IMR-90 (cell line): Measurements from ENCODE around the gene DNMT3A. TPM values are rescaled to one million over a fixed set of nuclear protein-coding genes. Genes with fewer than 3 reads are reported as not detected.

ENCODE experiments used
- ATAC-seq: fragments of 200-7000 bp; cut with Tn5 transposase; 2 replicates; pipeline ENCODE4 v1.9.1; 2020; ENCODE audit warnings: low read depth, mild to moderate bottlenecking, moderate library complexity
- BruUV-seq: library from RNA; stranded (reverse); fragments of 400-500 nt; replicated peaks from 2 replicates; lab custom pipeline; 2021; lab: Mats Ljungman, UMichigan
- CTCF ChIA-PET: fragments of 300-600 bp; formaldehyde crosslinking; extraction: SDS; loops from one replicate; lab custom pipeline; 2021; ENCODE audit warnings: antibody characterized with exemption; lab: Yijun Ruan, JAX
- POLR2A ChIA-PET: fragments of 300-600 bp; sonication (Branson Sonifier 250); formaldehyde crosslinking; loops from one replicate; lab custom pipeline; 2022; ENCODE audit warnings: antibody characterized with exemption; ENCODE audit not compliant: unreplicated experiment; lab: Charles Lee
- DNase-seq: peaks from one replicate; pipeline ENCODE4 v3.0.0; 2013
- H2AFZ ChIP-seq: replicated peaks from 2 replicates; pipeline ENCODE3; 2013; ENCODE audit warnings: low read length, mild to moderate bottlenecking; ENCODE audit not compliant: poor library complexity
- H2AK5ac ChIP-seq: 2 replicates; pipeline ENCODE4 v1.6.1; 2013; ENCODE audit warnings: low read depth, low read length, inconsistent platforms
- H2AK9ac ChIP-seq: replicated peaks from 2 replicates; pipeline ENCODE3; 2013; ENCODE audit warnings: mild to moderate bottlenecking, low read depth, low read length, moderate library complexity; ENCODE audit not compliant: poor library complexity
- H2BK120ac ChIP-seq: 2 replicates; pipeline ENCODE4 v1.6.1; 2013; ENCODE audit warnings: low read depth, low read length, inconsistent platforms
- H2BK15ac ChIP-seq: 3 replicates; pipeline ENCODE4 v1.6.1; 2013; ENCODE audit warnings: low read depth, low read length, inconsistent platforms
- H2BK20ac ChIP-seq: 2 replicates; pipeline ENCODE4 v1.6.1; 2013; ENCODE audit warnings: low read depth, mild to moderate bottlenecking, inconsistent platforms, low read length, moderate library complexity
- H2BK5ac ChIP-seq: 2 replicates; pipeline ENCODE4 v1.6.1; 2013; ENCODE audit warnings: mild to moderate bottlenecking, low read depth, low read length, inconsistent platforms; ENCODE audit not compliant: poor library complexity, severe bottlenecking
- H3K14ac ChIP-seq: replicated peaks from 2 replicates; pipeline ENCODE4 v1.6.1; 2013; ENCODE audit warnings: low read depth, low read length, inconsistent platforms
- H3K18ac ChIP-seq: 2 replicates; pipeline ENCODE4 v1.6.1; 2013; ENCODE audit warnings: low read depth, low read length, control low read depth
- H3K23ac ChIP-seq: 2 replicates; pipeline ENCODE4 v1.6.1; 2013; ENCODE audit warnings: low read depth, low read length, inconsistent platforms
- H3K27ac ChIP-seq: 2 replicates; pipeline ENCODE4 v1.5.1; 2013; ENCODE audit warnings: mild to moderate bottlenecking, control low read depth, low read length; ENCODE audit not compliant: insufficient read depth
- H3K27me3 ChIP-seq: 2 replicates; pipeline ENCODE4 v1.6.1; 2013; ENCODE audit warnings: low read length; ENCODE audit not compliant: control insufficient read depth, insufficient read depth
- H3K36me3 ChIP-seq: 2 replicates; pipeline ENCODE4 v1.6.1; 2013; ENCODE audit warnings: low read length, mixed read lengths; ENCODE audit not compliant: control insufficient read depth, insufficient read depth
- H3K4ac ChIP-seq: 2 replicates; pipeline ENCODE4 v1.6.1; 2013; ENCODE audit warnings: low read depth, low read length, inconsistent platforms
- H3K4me1 ChIP-seq: 2 replicates; pipeline ENCODE4 v1.6.1; 2013; ENCODE audit warnings: low read length, mixed read lengths; ENCODE audit not compliant: control insufficient read depth, insufficient read depth
- H3K4me2 ChIP-seq: 2 replicates; pipeline ENCODE4 v1.6.1; 2013; ENCODE audit warnings: low read depth, mild to moderate bottlenecking, control low read depth, low read length, moderate library complexity
- H3K4me3 ChIP-seq: 2 replicates; pipeline ENCODE4 v1.5.1; 2013; ENCODE audit warnings: low read depth, mild to moderate bottlenecking, control low read depth, low read length, moderate library complexity; ENCODE audit not compliant: insufficient read depth
- H3K56ac ChIP-seq: 2 replicates; pipeline ENCODE4 v1.6.1; 2013; ENCODE audit warnings: low read length, inconsistent platforms; ENCODE audit not compliant: insufficient read depth; ENCODE audit errors: extremely low read depth
- H3K79me1 ChIP-seq, 2 experiments: 2 replicates each; pipeline ENCODE4 v1.6.1; 2013; ENCODE audit warnings: low read length in 2 of 2, inconsistent platforms in 1 of 2, low read depth in 1 of 2
- H3K9ac ChIP-seq: 2 replicates; pipeline ENCODE4 v1.6.1; 2013; ENCODE audit warnings: low read depth, low read length, control low read depth
- H3K9me1 ChIP-seq: 2 replicates; pipeline ENCODE4 v1.6.1; 2013; ENCODE audit warnings: low read length, inconsistent platforms; ENCODE audit not compliant: insufficient read depth
- H3K9me3 ChIP-seq: 2 replicates; pipeline ENCODE4 v1.6.1; 2013; ENCODE audit warnings: low read length; ENCODE audit not compliant: control insufficient read depth, insufficient read depth
- H4K20me1 ChIP-seq: 2 replicates; pipeline ENCODE4 v1.6.1; 2013; ENCODE audit warnings: low read length, inconsistent platforms; ENCODE audit not compliant: insufficient read depth
- H4K5ac ChIP-seq: 2 replicates; pipeline ENCODE4 v1.6.1; 2013; ENCODE audit warnings: mild to moderate bottlenecking, low read depth, low read length, control low read depth
- H4K8ac ChIP-seq, 2 experiments: 2 replicates each; pipeline ENCODE4 v1.6.1; 2013; ENCODE audit warnings: low read depth in 2 of 2, low read length in 2 of 2, control low read depth in 1 of 2, inconsistent platforms in 1 of 2
- H4K91ac ChIP-seq: 2 replicates; pipeline ENCODE4 v1.6.1; 2013; ENCODE audit warnings: low read depth, low read length, inconsistent platforms; ENCODE audit not compliant: insufficient read depth
- CEBPB ChIP-seq: IDR thresholded peaks from 2 replicates; pipeline ENCODE4 v1.6.1; 2012; ENCODE audit warnings: low read depth, low read length, improper control_type of control experiment
- CHD1 ChIP-seq: IDR thresholded peaks from 2 replicates; pipeline ENCODE4 v1.6.1; 2012; ENCODE audit warnings: low read depth, low read length, improper control_type of control experiment
- CTCF ChIP-seq: conservative IDR thresholded peaks from 2 replicates; pipeline ENCODE4 v1.5.1; 2012; ENCODE audit warnings: mild to moderate bottlenecking, low read depth, low read length, improper control_type of control experiment
- FOS ChIP-seq: fragments of 150-350 bp; IDR thresholded peaks from 2 replicates; pipeline ENCODE4 v1.6.1; 2016; ENCODE audit warnings: low read depth, low read length
- NFE2L2 ChIP-seq: fragments of 150-350 bp; IDR thresholded peaks from 2 replicates; pipeline ENCODE4 v1.6.1; 2016; ENCODE audit warnings: low read depth, mild to moderate bottlenecking, low read length
- RFX5 ChIP-seq: IDR thresholded peaks from 2 replicates; pipeline ENCODE4 v1.8.0; 2012; ENCODE audit warnings: low read depth, mild to moderate bottlenecking, low read length, moderate library complexity
- WGBS, 2 experiments: methylation state at CpG; one replicate each; pipeline versions ENCODE4 v1.1.5 to v1.1.7; 2013; ENCODE audit warnings: missing lambda C conversion rate in 2 of 2; ENCODE audit not compliant: insufficient read length in 1 of 2; ENCODE audit errors: extremely low coverage in 2 of 2; 5-methylcytosine and 5-hydroxymethylcytosine counted together
- dilution Hi-C: fragments of 300-500 bp; cut with HindIII; formaldehyde crosslinking; loops from one replicate; pipeline ENCODE4 v1.14.3; 2018; ENCODE audit warnings: low sequenced_read_pairs; ENCODE audit not compliant: unreplicated experiment
- in situ Hi-C: fragments of 300-500 bp; cut with MboI; formaldehyde crosslinking; loops from 3 replicates; pipeline ENCODE4 v1.14.3; 2019; ENCODE audit warnings: low sequenced_read_pairs, inconsistent platforms, mixed read lengths
- intact Hi-C: fragments of 100-400 bp; cut with micrococcal nuclease; formaldehyde crosslinking; loops from 2 replicates; pipeline ENCODE4 v1.10.0; 2022
- polyA plus RNA-seq, 3 experiments: library from polyadenylated mRNA; depleted of rRNA; stranded (reverse); fragments of >200 nt; gene quantifications; 2 replicates each; pipeline ENCODE4 v1.2.3, GENCODE V29; 2012; ENCODE audit warnings: low replicate concordance in 1 of 3
- total RNA-seq: library from RNA; depleted of rRNA; stranded (reverse); fragments of >200 nt; gene quantifications from 2 replicates; pipeline ENCODE4 v1.2.3, GENCODE V29; 2012
- TF ChIP-seq, protein P1 (sequence below): fragments of 150-350 bp; IDR thresholded peaks from 2 replicates; pipeline ENCODE4 v1.6.1; 2016; ENCODE audit warnings: low read depth, mild to moderate bottlenecking, low read length, moderate library complexity, borderline replicate concordance

The DNMT3A gene
- total and polyA plus RNA-seq, 2 of the 4 experiments (the other 2 are of a cell fraction) = 4.4 to 9.7 TPM

- DNase-seq = no peak
- ChIA-PET POLR2A (no interaction called here), CTCF (interaction anchor here (0.6 kb wide), 1 partner anchor 34 kb away, joined by 4 read pairs; no protein-coding TSS in a partner anchor)
- H2AFZ ChIP-seq = no peak overlapping the region
- H3K27me3 ChIP-seq = no peaks in the 10 kb centered on the region
- peaks cover 7% of the 10 kb centered on the region; the same call in 1 of the 2 replicates for H3K4me1 ChIP-seq
- H2AK9ac ChIP-seq = no peak overlapping the region
- TF ChIP-seq NFE2L2 (no peak), CEBPB (no peak), FOS (no peak), CHD1 (no peak), CTCF (no peak), RFX5 (no peak)
- TF ChIP-seq, protein P1, sequence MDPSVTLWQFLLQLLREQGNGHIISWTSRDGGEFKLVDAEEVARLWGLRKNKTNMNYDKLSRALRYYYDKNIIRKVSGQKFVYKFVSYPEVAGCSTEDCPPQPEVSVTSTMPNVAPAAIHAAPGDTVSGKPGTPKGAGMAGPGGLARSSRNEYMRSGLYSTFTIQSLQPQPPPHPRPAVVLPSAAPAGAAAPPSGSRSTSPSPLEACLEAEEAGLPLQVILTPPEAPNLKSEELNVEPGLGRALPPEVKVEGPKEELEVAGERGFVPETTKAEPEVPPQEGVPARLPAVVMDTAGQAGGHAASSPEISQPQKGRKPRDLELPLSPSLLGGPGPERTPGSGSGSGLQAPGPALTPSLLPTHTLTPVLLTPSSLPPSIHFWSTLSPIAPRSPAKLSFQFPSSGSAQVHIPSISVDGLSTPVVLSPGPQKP = no peak
- no peaks in the 10 kb centered on the region for H3K9me3 ChIP-seq
- no peak overlapping the region for H3K56ac ChIP-seq
- H4K91ac ChIP-seq = no peak overlapping the region
- 85% methylated on average over 11 of the region's 15 CpGs; no CpG with 5 or more reads in 1 of the 2 experiments for WGBS, 2 experiments
- no peak overlapping the region for H4K5ac ChIP-seq
- H3K18ac ChIP-seq = no peak overlapping the region
- peaks cover 29% of the 10 kb centered on the region for H3K36me3 ChIP-seq
- intact Hi-C loops (no loop called here), dilution Hi-C loops (no loop called here), in situ Hi-C loops (no loop called here)
- BruUV-seq = no TSS peak
- H4K8ac ChIP-seq = no peak overlapping the region
- no peak overlapping the region for H2BK15ac ChIP-seq
- H2BK5ac ChIP-seq = no peak overlapping the region
- no peak overlapping the region for H2BK20ac ChIP-seq
- no peak overlapping the region for H3K27ac ChIP-seq
- no peak overlapping the region for H3K23ac ChIP-seq
- H2BK120ac ChIP-seq = no peak overlapping the region
- no peak overlapping the region for H3K9ac ChIP-seq
- H3K4ac ChIP-seq = no peak overlapping the region
- H3K4me3 ChIP-seq = no peak overlapping the region
- 0 out of 2 replicates have a peak, but pooled peaks cover 3% of the 10 kb centered on the region for H3K9me1 ChIP-seq
- H3K79me1 ChIP-seq = peaks cover 0 to 11% of the 10 kb centered on the region in 2 experiments; a peak in 1 of 4 replicates
- H4K20me1 ChIP-seq = 0 out of 2 replicates have a peak, but pooled peaks cover 6% of the 10 kb centered on the region
- no peak overlapping the region for H2AK5ac ChIP-seq
- H3K4me2 ChIP-seq = no peak overlapping the region
- ATAC-seq = no peak
- H3K14ac ChIP-seq = no peak overlapping the region
These were observed 28.6 kb downstream of the DNMT3A start for GRCh38 chr2:25312958-25313710.
